ENCODE measurements around the gene PITPNM3. TPM values are rescaled to one million over a fixed set of nuclear protein-coding genes. Genes with fewer than 3 reads are reported as not detected.
A peak's percentile ranks its signal among the peaks of the same experiment; 100 is the strongest.

Gene PITPNM3
- total RNA-seq, 1 donor from 2014 or later, result 5.8 TPM

DNA sequence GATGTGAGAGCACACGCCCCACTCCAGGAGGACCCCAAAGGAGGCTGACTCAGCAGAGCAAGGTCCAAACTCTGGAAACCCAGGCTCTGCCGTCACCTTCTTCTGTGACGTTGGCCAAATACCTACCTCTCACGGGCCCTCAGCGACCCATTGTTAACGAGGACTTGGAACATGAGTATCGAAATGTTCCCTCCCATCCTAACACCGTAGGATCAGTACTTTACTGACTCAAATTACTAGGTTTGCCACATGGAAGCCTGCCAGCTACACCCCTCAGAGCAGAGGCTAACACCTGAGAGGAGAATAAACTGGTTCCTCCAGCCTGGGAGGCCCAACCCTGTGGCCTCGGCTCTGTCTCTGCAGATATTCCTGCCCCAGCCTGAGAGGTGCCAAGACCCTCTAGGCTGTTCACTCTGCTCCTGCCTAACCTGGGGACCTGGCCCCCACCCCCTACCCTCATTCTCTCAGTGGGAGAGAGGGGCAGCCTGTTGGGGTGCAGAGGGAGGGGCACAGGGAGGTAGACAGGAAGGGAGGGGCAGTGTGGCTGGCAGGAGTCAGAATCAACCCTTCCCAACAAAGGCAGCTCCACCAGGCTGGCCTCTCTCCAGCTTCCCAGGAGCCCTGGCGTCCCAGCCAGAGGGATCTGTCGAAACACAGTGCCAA is 4.4 kb downstream of the PITPNM3 start:
- peak; percentile 80 for DNase-seq (ENCODE audit: low spot score)

DNA sequence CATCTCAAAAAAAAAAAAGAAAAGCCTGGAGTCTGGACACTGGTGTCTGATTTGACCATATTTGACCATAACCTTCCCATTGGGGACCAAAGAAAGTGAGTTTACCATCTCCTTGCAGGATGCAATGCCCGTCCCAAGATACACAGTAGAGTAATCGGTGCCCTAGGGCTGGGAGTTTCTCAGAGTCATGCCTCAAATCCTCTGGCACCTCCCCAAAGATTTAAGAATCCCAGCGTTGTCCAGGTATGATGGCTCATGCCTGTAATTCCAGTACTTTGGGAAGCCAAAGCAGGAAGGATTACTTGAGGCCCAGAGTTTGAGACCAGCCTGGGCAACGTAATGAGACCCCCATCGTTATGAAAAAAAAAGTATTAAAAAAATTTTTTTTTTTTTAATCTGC is 5.0 kb downstream of the PITPNM3 start:
- no peak for DNase-seq (ENCODE audit: low spot score)

DNA sequence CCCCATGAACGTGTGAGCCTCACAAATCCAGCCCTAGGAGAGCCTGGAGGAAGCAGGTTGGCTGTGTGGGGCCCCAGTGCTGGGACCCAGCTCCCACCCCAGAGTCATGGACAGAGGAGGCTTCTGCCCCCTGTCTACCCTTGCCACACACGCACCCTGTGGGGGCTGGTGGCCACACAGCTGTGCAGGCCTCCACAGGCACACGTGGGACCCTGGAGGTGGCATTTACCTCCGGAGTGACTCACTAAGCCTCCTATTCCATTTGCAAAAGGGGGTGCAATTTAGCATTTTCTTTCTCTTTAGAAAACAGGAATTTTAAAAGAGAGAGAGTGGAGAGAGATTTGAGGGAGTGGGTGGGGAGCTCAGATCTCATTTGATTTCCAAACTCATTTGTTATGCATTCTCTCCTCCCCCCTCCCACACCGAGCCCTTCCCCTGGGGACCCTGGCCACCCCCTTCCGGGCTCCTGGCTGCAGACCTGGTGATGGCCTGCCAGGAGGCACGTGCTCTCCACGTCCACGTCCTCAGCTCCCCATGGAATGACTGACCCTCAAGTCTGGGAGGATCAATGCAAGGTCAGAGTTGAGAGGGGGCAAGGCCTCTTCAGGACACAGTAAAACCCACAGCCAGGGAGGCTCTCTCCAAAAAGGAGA is 6.8 kb downstream of the PITPNM3 start:
- no peak for DNase-seq (ENCODE audit: low spot score)

DNA sequence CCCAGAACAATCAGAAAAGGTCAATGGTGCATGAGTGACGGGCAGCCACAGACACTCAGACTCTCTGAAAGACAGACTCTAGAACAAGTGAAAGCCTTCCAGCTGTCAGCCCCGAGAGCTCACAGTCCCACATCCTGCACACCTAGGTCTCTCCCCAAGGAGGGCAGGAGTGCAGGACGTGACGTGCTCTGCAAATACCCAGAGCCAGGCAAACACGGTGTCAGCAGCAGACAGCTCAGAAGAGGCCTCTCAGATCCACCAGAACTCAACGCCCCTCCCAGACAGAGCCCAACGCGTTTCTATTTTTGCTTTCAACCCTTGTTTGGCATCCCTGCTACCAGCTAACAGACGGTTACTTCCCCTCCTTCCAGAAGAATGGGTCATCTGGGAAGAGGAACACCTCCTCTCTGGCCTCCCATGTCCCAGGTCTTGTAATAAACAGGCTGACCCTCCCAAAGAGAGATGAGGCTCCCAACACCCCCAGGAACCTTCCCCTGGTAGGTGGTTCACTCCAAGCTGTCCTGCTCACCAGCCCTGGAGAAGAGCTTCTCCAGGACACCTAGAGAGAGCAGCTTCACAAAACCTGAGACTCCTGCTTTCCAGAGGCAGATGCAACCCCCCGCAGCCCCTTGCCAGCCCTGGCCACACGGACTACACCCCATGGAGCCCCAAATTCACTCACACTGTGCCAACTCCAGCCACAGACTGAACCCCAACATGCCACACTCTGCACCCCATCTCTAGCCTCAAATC is 7.6 kb downstream of the PITPNM3 start:
- no peak for DNase-seq (ENCODE audit: low spot score)

DNA sequence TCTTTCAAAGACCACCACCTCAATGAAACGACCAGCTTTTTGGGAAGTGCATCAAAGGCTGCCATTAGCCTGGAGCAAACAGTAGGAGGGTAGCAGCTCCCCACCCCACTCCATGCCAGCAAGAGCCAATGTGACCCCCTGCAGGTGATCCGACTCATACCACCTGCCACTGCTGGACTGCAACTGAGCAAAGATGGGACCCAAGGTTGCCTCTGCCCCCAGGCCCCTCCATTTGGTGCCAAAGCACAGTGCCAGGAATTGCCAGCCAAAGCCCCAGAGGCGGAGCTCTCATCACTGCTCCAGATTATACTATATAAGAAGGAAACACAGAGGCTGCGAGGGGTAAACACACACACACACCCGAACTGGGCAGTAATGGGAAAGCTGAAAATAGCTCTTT is 8.3 kb downstream of the PITPNM3 start:
- no peak for DNase-seq (ENCODE audit: low spot score)

DNA sequence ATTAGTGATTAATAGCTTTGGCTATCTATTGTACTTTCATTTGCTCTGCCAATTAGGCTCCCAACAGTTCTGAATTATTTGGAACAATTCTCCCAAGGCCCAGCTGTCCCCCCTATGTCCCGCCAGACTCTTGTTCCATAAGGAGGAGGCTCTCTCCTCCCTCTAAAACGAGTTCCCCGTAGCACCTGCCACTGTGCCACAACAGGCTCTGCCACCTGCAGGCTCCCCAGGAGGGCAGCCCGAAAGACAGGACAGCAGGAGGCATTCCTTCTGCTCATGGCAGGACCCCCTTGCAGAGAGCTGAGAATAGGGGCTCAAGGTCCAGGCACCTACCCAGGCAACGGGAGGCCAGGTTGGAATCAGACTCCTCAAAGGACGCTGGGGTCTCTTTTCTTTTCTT is 9.0 kb downstream of the PITPNM3 start:
- no peak for DNase-seq (ENCODE audit: low spot score)

DNA sequence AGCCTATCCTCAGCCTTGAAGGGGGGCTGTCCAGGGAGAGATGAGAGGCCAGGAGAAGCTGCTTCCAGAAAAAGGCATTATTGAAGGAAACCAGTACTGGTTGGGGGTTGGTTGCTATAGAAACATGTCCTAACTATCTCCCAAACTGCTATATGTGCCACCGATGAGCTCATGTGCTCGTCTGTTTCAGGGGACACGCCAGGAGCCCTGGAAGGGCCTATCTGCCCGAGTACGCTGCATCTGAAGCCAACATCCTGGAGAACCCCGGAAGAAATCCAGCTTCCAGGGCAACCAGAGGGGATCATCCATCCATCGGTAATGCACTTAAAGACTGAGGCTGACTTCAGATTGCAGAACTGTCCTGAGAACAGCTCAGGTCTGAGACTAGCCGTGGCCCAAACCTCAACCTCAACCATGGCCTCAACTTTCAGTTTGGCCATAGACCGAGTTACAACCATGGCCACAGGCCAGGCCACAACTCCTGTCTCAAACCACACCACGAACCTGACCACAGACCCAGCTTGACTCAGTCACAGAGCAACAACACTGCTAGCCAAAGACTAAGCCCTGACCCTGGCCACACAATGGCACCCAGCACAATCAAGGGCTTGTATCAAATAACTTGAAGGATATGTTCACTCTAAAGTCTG is 10.2 kb downstream of the PITPNM3 start:
- no peak for DNase-seq (ENCODE audit: low spot score)

DNA sequence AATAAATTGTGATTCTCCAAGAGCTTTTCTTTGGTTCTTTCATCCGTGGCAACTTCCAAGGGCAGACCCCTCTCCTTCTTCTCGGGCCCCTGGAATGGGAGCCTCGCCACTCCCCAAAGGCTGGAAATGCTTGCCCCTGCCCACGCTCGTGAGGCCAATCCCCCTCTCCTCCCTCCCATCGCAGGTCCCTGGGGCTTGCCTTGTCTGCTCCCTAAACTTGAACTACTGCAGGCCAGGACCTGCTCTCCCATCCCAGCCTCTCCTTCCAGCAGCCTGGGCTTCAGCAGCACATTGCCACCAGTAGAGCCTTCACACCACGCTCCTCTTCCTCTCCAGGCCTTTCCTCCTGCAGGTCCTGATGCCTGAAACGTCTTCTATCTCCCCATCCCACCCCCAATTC is 11.1 kb downstream of the PITPNM3 start:
- no peak for DNase-seq (ENCODE audit: low spot score)

DNA sequence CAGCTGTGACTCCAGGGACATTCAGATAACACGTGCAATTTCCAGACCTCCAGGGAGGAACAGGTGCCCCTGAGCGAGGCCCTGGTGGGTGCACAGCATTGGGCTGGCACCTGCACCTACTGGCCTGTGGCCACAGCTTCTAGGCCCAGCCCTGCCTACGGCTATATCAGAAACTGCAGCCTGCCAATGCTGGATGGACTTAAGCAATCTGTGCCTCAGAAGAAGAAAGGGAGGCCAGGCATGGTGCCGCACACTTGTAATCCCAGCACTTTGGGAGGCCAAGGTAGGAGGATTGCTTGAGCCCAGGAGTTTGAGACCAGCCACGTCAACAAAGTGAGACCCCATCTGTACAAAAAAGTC is 12.4 kb downstream of the PITPNM3 start:
- DNase-seq (ENCODE audit: low spot score), result no peak

DNA sequence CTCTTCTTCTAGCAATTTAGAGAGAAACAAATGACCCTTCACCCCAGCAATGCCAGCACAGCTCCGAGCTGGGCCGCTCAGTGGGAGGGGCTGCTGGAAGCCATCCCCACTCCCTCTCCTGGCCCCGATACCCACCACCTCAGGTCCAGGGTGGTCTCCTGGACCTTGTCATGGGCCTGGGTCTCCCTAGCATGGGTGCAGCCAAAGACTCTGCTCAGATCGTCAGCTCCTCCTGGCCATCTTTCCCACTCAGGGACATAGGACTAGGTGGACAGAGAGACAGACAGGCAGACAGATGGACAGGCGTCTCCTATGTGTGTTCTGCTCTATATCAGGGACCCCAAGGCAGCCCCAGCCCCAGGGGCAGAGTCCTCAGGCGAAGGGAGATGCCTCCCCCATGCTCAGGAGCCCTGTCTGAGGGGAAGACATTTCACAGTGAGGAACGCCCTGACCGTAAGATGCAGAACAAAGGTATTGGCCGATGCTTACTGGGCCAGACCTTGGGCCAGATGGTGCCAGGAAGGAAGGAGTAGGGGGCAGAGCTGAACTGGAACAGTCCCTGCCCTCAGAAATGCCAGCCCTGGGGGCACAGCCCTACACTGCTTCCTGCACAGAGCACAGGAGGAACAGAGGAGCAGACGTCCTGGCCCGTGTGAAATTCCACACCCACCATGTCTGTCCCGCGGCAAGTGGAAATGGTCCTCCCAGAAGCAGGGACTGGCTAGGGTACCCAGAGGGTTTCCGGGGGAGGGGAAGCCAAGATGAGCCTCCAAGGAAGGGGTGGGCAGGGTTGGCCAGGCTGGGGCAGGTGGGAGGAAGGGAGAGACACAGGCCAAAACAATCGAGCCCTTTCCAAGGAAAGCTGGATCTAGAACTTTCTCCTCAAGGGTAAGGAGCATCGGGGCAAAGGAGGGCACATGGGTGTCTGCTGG is 13.0 kb downstream of the PITPNM3 start:
- no peak for DNase-seq (ENCODE audit: low spot score)

DNA sequence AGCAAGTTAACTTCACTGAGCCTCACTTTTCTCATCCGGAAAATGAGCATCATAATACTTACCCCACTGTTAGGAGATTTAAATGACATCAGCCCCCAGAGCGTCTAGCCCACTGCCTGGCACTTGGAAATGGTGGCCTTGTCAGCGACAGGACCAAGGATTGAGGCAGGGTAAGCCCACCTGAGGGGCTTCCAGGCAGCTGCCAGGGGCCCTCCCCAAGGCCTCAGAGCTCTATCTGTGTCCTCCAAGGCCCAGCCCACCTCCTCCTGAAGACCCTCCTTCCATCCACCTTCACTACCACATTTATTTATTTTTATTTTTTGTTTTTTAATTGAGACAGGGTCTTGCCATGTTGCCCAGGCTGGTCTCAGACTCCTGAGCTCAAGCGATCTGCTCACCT is 13.8 kb downstream of the PITPNM3 start:
- DNase-seq (ENCODE audit: low spot score), result no peak

DNA sequence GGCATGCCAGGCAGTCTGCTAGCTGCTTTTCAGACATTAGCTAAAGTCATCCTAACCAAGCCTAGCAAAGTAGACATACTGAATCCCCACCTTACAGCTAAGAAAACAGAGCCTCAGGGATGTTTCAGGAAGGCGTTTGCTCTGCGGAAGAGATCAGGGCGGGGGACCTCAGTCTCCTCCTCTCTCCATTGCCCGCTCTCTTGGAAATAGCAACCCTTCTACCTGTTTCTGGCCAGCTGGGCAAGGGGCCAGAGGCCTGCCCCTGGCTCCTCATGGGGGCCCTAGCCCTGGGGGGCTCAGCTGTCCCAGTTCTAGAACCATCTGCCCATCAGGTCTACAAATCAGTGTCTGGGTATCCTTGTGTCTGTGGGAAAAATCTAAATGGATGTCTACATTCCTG is 14.5 kb downstream of the PITPNM3 start:
- DNase-seq (ENCODE audit: low spot score), result no peak

DNA sequence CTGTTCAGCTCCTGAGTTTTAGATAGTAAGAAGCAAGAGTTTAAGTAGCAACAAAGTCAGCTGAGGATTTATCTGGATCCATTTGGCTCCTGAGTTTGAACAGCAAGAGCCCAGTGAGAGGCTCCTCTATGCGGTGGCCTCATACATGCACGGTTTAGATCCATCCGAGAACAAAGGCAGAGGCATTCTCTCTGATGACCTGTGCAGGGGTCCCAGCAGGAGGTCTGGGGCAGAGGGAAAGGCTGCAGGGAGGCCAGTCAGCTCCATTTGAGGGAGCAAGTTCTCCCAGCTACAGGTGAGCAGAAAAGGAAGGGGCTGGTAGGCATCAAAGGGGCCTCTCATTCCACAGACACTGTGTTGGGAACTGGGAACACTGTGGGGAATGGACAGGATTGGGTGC is 16.5 kb downstream of the PITPNM3 start:
- DNase-seq (ENCODE audit: low spot score), result no peak

DNA sequence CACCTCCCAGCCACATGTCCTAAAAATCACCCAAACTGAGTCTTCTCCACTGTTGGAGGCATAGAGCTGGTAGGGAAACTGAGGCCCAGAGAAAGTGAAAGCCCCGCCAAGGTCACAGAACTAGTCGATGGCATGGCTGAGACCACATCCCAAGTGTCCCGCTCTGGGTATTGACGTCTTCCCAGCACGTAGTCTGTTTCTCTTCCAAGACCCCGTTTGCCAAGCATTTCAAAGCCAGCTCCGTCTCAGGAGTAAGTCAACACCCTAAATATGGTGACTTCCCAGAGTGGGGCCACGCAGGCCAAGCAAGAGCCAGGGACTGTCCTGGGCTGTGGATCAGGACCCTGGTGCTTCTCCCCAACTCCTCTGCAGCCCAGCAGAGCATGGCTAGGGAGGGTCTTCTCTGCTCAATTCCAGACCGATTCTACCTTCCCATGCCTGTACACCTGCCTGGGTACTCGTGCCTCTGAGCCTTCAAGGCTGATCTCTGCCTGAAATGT is 19.7 kb downstream of the PITPNM3 start:
- DNase-seq (ENCODE audit: low spot score), result no peak

DNA sequence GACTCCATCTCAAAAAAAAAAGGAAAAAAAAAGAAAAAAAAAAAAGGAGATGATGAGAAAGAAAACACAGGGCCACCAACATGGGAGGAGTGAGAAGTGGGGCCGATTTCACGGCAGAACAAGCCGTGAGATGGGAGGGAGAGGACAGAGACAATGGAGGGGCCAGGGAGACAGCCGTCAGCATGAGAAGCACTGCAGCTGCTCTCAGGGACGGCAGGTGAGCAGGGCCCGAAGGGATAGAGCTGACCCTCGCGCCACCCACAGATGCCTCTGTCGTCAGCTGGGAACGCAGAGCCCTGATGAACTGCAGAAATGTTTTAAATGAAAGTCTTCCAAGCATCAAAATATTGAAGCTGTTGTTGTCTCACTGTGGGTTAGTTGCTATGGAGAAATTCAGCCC is 20.3 kb downstream of the PITPNM3 start:
- no peak for DNase-seq (ENCODE audit: low spot score)

DNA sequence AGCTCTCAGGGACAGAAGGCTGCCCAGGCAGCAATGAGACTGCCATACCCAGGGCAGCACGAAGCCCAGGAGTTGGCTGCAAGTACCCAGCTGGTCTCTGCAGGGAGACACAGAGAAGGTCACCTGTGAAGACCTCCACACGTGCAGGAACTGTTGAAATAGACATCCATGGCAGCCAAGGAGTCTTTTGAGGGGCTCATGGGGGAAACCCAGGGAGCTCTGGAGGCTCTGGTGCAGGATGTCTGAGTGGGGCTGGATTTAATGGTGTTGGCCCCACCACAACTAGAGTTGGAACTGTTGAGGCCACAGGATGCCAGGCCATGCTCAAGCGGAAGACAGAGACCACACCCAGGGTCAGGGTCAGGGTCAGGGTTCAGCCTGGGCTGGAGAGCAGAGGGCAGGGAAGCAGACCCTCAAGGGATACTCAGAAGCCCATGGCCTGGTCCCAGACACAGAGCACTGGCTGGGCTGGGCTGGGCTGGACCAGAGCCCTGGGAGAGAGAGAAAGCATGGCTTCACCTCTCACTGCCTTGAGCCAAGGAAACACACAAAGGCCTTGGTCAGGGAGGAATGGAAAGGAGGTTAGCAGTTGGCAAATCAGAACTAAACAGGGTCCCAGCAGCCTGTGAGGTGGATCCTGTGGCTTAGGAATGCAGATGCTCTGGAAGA is 21.4 kb downstream of the PITPNM3 start:
- no peak for DNase-seq (ENCODE audit: low spot score)

DNA sequence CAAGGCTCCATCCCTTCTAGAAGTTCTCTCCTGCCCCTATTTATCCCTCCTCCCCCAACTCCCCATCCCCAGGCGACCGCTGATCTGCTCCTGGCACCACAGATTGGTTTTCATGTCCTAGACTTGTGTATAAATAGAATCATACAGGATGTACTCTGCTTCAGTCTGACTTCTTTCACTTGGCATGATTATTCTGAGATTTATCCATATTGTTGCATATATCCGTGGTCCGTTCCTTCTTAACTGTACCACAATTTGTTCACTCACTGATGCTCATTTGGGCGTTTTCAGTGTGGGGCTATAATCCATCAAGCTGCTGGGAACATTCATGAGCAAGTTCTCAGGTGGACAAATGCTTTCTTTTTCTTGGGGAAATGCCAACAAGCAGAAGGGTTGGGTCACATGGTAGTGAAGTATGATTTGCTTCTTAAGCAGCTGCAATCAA is 23.9 kb downstream of the PITPNM3 start:
- no peak for DNase-seq (ENCODE audit: low spot score)

DNA sequence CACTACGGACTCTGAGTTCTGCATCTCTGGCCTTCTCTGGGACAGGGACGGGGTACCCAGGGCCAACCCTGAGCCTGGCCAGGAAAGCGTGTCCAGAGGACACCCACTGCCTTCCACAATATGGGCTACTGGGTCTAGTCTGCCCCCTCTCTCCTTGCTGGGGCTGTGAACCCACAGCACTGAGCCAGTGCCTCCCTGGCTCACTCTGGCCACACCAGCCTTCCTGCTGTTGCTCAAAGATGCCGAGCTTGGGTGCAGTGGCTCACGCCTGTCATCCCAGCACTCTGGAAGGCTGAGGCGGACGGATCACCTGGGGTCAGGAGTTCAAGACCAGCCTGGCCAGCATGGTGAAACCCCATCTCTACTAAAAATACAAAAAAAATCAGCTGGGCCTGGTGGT is 24.8 kb downstream of the PITPNM3 start:
- DNase-seq (ENCODE audit: low spot score), result no peak

DNA sequence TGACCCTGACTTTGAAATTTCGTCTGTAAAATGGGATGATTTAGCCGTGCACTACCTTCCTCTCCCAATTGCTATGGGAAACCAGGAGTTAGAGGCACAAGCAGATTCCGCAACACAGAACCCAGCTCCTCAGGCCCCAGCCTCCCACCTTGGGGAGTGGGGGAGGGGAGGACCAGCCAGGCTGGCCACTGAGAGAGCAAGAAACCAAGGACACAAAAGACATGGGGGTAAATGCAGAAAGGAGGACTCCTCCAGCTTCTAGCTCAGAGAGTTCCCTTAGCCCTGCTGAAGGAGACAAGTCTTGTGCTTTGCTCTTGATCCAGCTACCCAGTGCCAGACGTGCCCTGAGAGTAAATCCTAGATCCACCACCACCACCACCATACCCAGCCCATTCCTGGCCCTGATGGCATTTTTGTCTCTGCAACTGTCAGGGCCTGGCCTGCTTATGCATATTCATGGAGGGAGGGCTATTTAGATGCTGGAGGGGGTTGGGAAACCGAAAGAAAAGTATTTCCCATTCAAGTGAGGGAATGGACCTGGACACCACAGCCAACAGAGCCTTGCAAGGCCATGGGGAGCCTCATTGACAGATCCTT is 25.9 kb downstream of the PITPNM3 start:
- DNase-seq (ENCODE audit: low spot score), result no peak

DNA sequence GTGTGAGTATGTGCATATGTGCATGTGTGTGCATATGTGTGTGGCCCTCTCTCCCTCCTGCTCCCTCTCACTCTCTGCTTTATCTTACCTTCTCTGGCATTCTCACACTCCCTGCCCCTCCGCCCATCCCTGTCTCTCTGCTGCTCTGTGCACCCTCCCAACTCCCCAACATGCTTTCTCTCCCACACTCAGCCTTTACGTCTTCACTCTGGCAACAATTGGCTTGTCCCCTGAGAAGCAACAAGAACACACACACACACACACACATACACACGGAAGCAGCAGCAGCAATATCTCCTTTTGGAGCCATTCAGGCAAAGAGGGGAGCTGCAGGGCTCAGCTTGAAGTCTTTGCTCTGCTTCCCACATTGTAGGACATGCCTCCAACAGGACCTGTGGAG is 27.8 kb downstream of the PITPNM3 start:
- no peak for DNase-seq (ENCODE audit: low spot score)
